Panc1 (cell line): ENCODE data around the gene RAB3IL1. TPM values are rescaled to one million over a fixed set of nuclear protein-coding genes. Genes with fewer than 3 reads are reported as not detected.

Experiments
- ATAC-seq: fragments of 200-7000 bp; cut with Tn5 transposase; 2 replicates; pipeline ENCODE4 v1.9.1; 2020; ENCODE audit warnings: mild to moderate bottlenecking, moderate library complexity
- BruUV-seq: library from RNA; stranded (reverse); fragments of 400-500 nt; replicated peaks from 2 replicates; lab custom pipeline; 2021; lab: Mats Ljungman, UMichigan
- CTCF ChIA-PET: fragments of 300-600 bp; sonication (Branson Sonifier 250); formaldehyde crosslinking; loops from one replicate; lab custom pipeline; 2022; ENCODE audit warnings: antibody characterized with exemption; lab: Charles Lee
- POLR2A ChIA-PET: fragments of 300-600 bp; sonication (Branson Sonifier 250); formaldehyde crosslinking; loops from one replicate; lab custom pipeline; 2022; ENCODE audit warnings: antibody characterized with exemption; lab: Charles Lee
- DNase-seq: peaks from one replicate; pipeline ENCODE4 v3.0.0-alpha.2; 2010; ENCODE audit warnings: low read depth, low spot score
- H3K27ac ChIP-seq: 2 replicates; pipeline ENCODE4 v1.5.1; 2011; ENCODE audit warnings: mild to moderate bottlenecking, low read length, inconsistent platforms
- H3K27me3 ChIP-seq: fragments of 200-500 bp; sonication (Bioruptor generic); 2 replicates; pipeline ENCODE4 v1.6.0; 2014; ENCODE audit warnings: low read length, inconsistent platforms; ENCODE audit not compliant: control insufficient read depth, insufficient read depth
- H3K36me3 ChIP-seq: fragments of 200-500 bp; sonication (Bioruptor generic); 2 replicates; pipeline ENCODE4 v1.5.1; 2014; ENCODE audit warnings: inconsistent platforms, mild to moderate bottlenecking, low read length, moderate library complexity; ENCODE audit not compliant: control insufficient read depth, insufficient read depth
- H3K4me1 ChIP-seq: 2 replicates; pipeline ENCODE4 v1.5.1; 2011; ENCODE audit warnings: inconsistent platforms, mild to moderate bottlenecking, low read length, moderate library complexity; ENCODE audit not compliant: control insufficient read depth, insufficient read depth
- H3K4me3 ChIP-seq, 2 experiments: 2 replicates each; pipeline ENCODE4 v1.5.1; 2011 to 2012; ENCODE audit warnings: low read depth in 2 of 2, low read length in 2 of 2, mild to moderate bottlenecking in 2 of 2, inconsistent platforms in 1 of 2, moderate library complexity in 1 of 2
- H3K9me3 ChIP-seq: fragments of 200-500 bp; sonication (Bioruptor generic); 2 replicates; pipeline ENCODE4 v1.5.1; 2014; ENCODE audit warnings: low read depth, mild to moderate bottlenecking, inconsistent platforms, low read length, moderate library complexity; ENCODE audit not compliant: control insufficient read depth, insufficient read depth
- POLR2AphosphoS5 ChIP-seq: IDR thresholded peaks from 2 replicates; pipeline ENCODE4 v1.6.1; 2012; ENCODE audit warnings: mild to moderate bottlenecking, low read depth, low read length, moderate library complexity
- SIN3A ChIP-seq: IDR thresholded peaks from 2 replicates; pipeline ENCODE4 v1.6.1; 2012; ENCODE audit warnings: low read depth, mild to moderate bottlenecking, low read length, moderate library complexity, borderline replicate concordance; ENCODE audit not compliant: insufficient read depth
- TCF7L2 ChIP-seq: IDR thresholded peaks from 2 replicates; pipeline ENCODE4 v1.6.1; 2011; ENCODE audit warnings: mild to moderate bottlenecking, low read depth, low read length, inconsistent platforms
- in situ Hi-C: cut with HindIII; loops from 2 replicates; pipeline ENCODE4 v1.10.0; 2016; ENCODE audit warnings: low sequenced_read_pairs, low pct_unique_long_range_greater_than_20kb
- intact Hi-C: fragments of 100-400 bp; cut with micrococcal nuclease; formaldehyde crosslinking; loops from one replicate; pipeline ENCODE4 v1.10.0; 2022; ENCODE audit not compliant: unreplicated experiment
- total RNA-seq: library from RNA; stranded (reverse); gene quantifications from one replicate; pipeline ENCODE4 v1.2.1, GENCODE V29; 2021; ENCODE audit not compliant: unreplicated experiment
- TF ChIP-seq, protein P1 (sequence below), 2 experiments: IDR thresholded peaks; 2 replicates each; pipeline ENCODE4 v1.6.1; 2011 to 2012; ENCODE audit warnings: low read depth in 2 of 2, control low read depth in 1 of 2, low read length in 1 of 2, mild to moderate bottlenecking in 1 of 2, moderate library complexity in 1 of 2; ENCODE audit not compliant: insufficient read depth in 1 of 2
- TF ChIP-seq, protein P2 (sequence below): fragments of 450-650 bp; IDR thresholded peaks from 2 replicates; pipeline ENCODE4 v1.5.1; 2017; ENCODE audit warnings: mild to moderate bottlenecking

RAB3IL1 gene
- total RNA-seq, 1 experiment from 2014 or later: 8.9 TPM

- Histone ChIP-seq H3K4me3 (no peak overlapping the region), H3K4me1 (no peaks in the 10 kb centered on the region), H3K27ac (no peak overlapping the region), H3K36me3 (no peaks in the 10 kb centered on the region), H3K9me3 (peaks cover 7% of the 10 kb centered on the region; the same call in 1 of the 2 replicates), H3K27me3 (no peaks in the 10 kb centered on the region)
- POLR2A ChIA-PET: no interaction called here
- no peak for TF ChIP-seq POLR2AphosphoS5
- TF ChIP-seq, protein P1, sequence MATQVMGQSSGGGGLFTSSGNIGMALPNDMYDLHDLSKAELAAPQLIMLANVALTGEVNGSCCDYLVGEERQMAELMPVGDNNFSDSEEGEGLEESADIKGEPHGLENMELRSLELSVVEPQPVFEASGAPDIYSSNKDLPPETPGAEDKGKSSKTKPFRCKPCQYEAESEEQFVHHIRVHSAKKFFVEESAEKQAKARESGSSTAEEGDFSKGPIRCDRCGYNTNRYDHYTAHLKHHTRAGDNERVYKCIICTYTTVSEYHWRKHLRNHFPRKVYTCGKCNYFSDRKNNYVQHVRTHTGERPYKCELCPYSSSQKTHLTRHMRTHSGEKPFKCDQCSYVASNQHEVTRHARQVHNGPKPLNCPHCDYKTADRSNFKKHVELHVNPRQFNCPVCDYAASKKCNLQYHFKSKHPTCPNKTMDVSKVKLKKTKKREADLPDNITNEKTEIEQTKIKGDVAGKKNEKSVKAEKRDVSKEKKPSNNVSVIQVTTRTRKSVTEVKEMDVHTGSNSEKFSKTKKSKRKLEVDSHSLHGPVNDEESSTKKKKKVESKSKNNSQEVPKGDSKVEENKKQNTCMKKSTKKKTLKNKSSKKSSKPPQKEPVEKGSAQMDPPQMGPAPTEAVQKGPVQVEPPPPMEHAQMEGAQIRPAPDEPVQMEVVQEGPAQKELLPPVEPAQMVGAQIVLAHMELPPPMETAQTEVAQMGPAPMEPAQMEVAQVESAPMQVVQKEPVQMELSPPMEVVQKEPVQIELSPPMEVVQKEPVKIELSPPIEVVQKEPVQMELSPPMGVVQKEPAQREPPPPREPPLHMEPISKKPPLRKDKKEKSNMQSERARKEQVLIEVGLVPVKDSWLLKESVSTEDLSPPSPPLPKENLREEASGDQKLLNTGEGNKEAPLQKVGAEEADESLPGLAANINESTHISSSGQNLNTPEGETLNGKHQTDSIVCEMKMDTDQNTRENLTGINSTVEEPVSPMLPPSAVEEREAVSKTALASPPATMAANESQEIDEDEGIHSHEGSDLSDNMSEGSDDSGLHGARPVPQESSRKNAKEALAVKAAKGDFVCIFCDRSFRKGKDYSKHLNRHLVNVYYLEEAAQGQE (IDR thresholded peaks at IDR 0.05; ENCODE audit: insufficient read depth in 1 of 2, low read depth in 2 of 2, low read length in 1 of 2): no peak
- ATAC-seq: no peak
- intact Hi-C loops: no loop called here
- DNase-seq: no peak
- BruUV-seq: no TSS peak
- CTCF ChIA-PET: no interaction called here
- in situ Hi-C loops: no loop called here
Observed at GRCh38 chr11:61935861-61936260, 18.5 kb upstream of the RAB3IL1 start.

GRCh38 chr11:61930933-61931332, 13.6 kb upstream of the RAB3IL1 start:
- in situ Hi-C loops: no loop called here

More at GRCh38 chr11:61930933-61931332, 13.6 kb upstream of the RAB3IL1 start:
- Histone ChIP-seq H3K27me3 (no peaks in the 10 kb centered on the region), H3K4me1 (no peaks in the 10 kb centered on the region), H3K36me3 (no peaks in the 10 kb centered on the region), H3K4me3 (no peak overlapping the region), H3K27ac (no peak overlapping the region), H3K9me3 (no peaks in the 10 kb centered on the region)
- CTCF ChIA-PET: interaction anchor here (0.6 kb wide), 1 partner anchor 17 kb away, joined by 4 read pairs; no protein-coding TSS in a partner anchor
- POLR2A ChIA-PET: interaction anchor here (0.7 kb wide), 2 partner anchors 32 to 139 kb away, joined by 3 to 6 read pairs; no protein-coding TSS in a partner anchor
- DNase-seq (no peak), ATAC-seq (no peak)
- intact Hi-C loops: no loop called here
- TF ChIP-seq TCF7L2 (no peak), SIN3A (no peak), POLR2AphosphoS5 (no peak)
- TF ChIP-seq, protein P1 (IDR thresholded peaks at IDR 0.05; ENCODE audit: insufficient read depth in 1 of 2, low read depth in 2 of 2, low read length in 1 of 2): no peak
- TF ChIP-seq, protein P2, sequence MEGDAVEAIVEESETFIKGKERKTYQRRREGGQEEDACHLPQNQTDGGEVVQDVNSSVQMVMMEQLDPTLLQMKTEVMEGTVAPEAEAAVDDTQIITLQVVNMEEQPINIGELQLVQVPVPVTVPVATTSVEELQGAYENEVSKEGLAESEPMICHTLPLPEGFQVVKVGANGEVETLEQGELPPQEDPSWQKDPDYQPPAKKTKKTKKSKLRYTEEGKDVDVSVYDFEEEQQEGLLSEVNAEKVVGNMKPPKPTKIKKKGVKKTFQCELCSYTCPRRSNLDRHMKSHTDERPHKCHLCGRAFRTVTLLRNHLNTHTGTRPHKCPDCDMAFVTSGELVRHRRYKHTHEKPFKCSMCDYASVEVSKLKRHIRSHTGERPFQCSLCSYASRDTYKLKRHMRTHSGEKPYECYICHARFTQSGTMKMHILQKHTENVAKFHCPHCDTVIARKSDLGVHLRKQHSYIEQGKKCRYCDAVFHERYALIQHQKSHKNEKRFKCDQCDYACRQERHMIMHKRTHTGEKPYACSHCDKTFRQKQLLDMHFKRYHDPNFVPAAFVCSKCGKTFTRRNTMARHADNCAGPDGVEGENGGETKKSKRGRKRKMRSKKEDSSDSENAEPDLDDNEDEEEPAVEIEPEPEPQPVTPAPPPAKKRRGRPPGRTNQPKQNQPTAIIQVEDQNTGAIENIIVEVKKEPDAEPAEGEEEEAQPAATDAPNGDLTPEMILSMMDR: no peak
- BruUV-seq: no TSS peak
